ENCODE data around the gene PLXNC1. TPM values are rescaled to one million over a fixed set of nuclear protein-coding genes. Genes with fewer than 3 reads are reported as not detected.

Gene PLXNC1
- total and polyA plus RNA-seq, 4 donors = 0.71 to 12.0 (median 3.3) TPM

DNA sequence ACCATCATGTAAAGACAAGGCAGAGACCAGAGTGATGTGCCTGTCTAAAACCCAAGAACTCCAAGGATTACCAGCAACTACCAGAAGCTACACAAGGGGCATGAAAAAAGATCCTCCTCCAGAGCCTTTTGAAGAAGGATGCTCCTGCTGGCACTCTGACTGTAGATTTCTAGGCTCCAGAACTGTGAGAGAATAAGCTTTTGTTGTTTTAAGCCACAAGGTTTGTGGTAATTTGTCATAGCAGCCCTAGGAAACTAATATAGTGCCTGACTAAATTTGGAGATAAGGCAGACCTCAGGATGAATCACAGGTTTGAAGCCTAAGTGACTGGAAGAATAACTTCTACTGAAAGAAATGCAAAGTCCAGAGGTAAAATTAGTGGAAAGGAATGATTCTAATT lies 178.3 kb downstream of the PLXNC1 start:
- Histone ChIP-seq H3K4me3 (ENCODE audit: low read depth in 1 of 3, low read length in 3 of 3) (no peak overlapping the region), H3K9ac (ENCODE audit: low read depth in 1 of 2, low read length in 2 of 2) (no peak overlapping the region), H3K9me3 (ENCODE audit: control insufficient read depth in 4 of 4, low read length in 3 of 4) (peaks cover 0 to 3% (median 0%) of the 10 kb centered on the region in 4 donors), H3K27ac (ENCODE audit: low read depth in 1 of 2, low read length in 2 of 2) (no peak overlapping the region), H3K36me3 (ENCODE audit: control insufficient read depth in 4 of 4, insufficient read depth in 3 of 4, low read depth in 1 of 4, low read length in 3 of 4) (peaks cover 0 to 7% (median 2%) of the 10 kb centered on the region in 4 donors), H3K4me1 (ENCODE audit: control insufficient read depth in 4 of 4, insufficient read depth in 4 of 4, low read length in 3 of 4) (no peaks in the 10 kb centered on the region), H3K27me3 (ENCODE audit: control insufficient read depth in 4 of 4, insufficient read depth in 4 of 4, low read length in 3 of 4) (no peaks in the 10 kb centered on the region)
- no peak for TF ChIP-seq RXRA (IDR thresholded peaks at IDR 0.05)
- no peak for TF ChIP-seq HNF4G (IDR thresholded peaks at IDR 0.05)
- TF ChIP-seq JUND (IDR thresholded peaks at IDR 0.05) = no peak
- no peak for TF ChIP-seq HNF4A (conservative IDR thresholded peaks at IDR 0.05)
- TF ChIP-seq, protein P1, sequence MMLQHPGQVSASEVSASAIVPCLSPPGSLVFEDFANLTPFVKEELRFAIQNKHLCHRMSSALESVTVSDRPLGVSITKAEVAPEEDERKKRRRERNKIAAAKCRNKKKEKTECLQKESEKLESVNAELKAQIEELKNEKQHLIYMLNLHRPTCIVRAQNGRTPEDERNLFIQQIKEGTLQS (IDR thresholded peaks at IDR 0.05) = no peak
- TF ChIP-seq, protein P2, sequence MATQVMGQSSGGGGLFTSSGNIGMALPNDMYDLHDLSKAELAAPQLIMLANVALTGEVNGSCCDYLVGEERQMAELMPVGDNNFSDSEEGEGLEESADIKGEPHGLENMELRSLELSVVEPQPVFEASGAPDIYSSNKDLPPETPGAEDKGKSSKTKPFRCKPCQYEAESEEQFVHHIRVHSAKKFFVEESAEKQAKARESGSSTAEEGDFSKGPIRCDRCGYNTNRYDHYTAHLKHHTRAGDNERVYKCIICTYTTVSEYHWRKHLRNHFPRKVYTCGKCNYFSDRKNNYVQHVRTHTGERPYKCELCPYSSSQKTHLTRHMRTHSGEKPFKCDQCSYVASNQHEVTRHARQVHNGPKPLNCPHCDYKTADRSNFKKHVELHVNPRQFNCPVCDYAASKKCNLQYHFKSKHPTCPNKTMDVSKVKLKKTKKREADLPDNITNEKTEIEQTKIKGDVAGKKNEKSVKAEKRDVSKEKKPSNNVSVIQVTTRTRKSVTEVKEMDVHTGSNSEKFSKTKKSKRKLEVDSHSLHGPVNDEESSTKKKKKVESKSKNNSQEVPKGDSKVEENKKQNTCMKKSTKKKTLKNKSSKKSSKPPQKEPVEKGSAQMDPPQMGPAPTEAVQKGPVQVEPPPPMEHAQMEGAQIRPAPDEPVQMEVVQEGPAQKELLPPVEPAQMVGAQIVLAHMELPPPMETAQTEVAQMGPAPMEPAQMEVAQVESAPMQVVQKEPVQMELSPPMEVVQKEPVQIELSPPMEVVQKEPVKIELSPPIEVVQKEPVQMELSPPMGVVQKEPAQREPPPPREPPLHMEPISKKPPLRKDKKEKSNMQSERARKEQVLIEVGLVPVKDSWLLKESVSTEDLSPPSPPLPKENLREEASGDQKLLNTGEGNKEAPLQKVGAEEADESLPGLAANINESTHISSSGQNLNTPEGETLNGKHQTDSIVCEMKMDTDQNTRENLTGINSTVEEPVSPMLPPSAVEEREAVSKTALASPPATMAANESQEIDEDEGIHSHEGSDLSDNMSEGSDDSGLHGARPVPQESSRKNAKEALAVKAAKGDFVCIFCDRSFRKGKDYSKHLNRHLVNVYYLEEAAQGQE (IDR thresholded peaks at IDR 0.05) = no peak
- TF ChIP-seq YY1 (IDR thresholded peaks at IDR 0.05) = no peak
- TF ChIP-seq NR2F2 (IDR thresholded peaks at IDR 0.05) = no peak
- TF ChIP-seq, protein P3, sequence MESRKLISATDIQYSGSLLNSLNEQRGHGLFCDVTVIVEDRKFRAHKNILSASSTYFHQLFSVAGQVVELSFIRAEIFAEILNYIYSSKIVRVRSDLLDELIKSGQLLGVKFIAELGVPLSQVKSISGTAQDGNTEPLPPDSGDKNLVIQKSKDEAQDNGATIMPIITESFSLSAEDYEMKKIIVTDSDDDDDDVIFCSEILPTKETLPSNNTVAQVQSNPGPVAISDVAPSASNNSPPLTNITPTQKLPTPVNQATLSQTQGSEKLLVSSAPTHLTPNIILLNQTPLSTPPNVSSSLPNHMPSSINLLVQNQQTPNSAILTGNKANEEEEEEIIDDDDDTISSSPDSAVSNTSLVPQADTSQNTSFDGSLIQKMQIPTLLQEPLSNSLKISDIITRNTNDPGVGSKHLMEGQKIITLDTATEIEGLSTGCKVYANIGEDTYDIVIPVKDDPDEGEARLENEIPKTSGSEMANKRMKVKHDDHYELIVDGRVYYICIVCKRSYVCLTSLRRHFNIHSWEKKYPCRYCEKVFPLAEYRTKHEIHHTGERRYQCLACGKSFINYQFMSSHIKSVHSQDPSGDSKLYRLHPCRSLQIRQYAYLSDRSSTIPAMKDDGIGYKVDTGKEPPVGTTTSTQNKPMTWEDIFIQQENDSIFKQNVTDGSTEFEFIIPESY (IDR thresholded peaks at IDR 0.05) = no peak
- TF ChIP-seq, protein P4, sequence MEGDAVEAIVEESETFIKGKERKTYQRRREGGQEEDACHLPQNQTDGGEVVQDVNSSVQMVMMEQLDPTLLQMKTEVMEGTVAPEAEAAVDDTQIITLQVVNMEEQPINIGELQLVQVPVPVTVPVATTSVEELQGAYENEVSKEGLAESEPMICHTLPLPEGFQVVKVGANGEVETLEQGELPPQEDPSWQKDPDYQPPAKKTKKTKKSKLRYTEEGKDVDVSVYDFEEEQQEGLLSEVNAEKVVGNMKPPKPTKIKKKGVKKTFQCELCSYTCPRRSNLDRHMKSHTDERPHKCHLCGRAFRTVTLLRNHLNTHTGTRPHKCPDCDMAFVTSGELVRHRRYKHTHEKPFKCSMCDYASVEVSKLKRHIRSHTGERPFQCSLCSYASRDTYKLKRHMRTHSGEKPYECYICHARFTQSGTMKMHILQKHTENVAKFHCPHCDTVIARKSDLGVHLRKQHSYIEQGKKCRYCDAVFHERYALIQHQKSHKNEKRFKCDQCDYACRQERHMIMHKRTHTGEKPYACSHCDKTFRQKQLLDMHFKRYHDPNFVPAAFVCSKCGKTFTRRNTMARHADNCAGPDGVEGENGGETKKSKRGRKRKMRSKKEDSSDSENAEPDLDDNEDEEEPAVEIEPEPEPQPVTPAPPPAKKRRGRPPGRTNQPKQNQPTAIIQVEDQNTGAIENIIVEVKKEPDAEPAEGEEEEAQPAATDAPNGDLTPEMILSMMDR (IDR thresholded peaks at IDR 0.05; ENCODE audit: low read depth, low read length, missing input control) = no peak
- no peak for TF ChIP-seq GABPA (IDR thresholded peaks at IDR 0.05 in 1 of 2, conservative IDR thresholded peaks at IDR 0.05 in 1 of 2)
- TF ChIP-seq TAF1 (conservative IDR thresholded peaks at IDR 0.05) = no peak
- no peak for TF ChIP-seq SP1 (IDR thresholded peaks at IDR 0.05)
- TF ChIP-seq, protein P5, sequence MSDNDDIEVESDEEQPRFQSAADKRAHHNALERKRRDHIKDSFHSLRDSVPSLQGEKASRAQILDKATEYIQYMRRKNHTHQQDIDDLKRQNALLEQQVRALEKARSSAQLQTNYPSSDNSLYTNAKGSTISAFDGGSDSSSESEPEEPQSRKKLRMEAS (IDR thresholded peaks at IDR 0.05) = no peak
- TF ChIP-seq FOXA2 (IDR thresholded peaks at IDR 0.05) = no peak
- TF ChIP-seq EGR1 (IDR thresholded peaks at IDR 0.05; ENCODE audit: low read depth in 2 of 2) = no peak
- no peak for TF ChIP-seq RAD21 (IDR thresholded peaks at IDR 0.05)
- TF ChIP-seq FOXA1 (IDR thresholded peaks at IDR 0.05) = no peak
- no peak for DNase-seq (ENCODE audit: low spot score)
